ENCODE data around the gene MRPL48.
A peak's percentile ranks its signal among the peaks of the same experiment; 100 is the strongest.

The MRPL48 gene

GRCh38 chr11:73866095-73866579 is 78.5 kb downstream of the MRPL48 start:
- H3K4me3 ChIP-seq (ENCODE audit: low read depth, low read length), result no peak overlapping the region
- in situ Hi-C loops (cut with HindIII; ENCODE audit: low pct_ligation_motif_present, low sequenced_read_pairs), result no loop called here
- H3K36me3 ChIP-seq (replicated peaks), result no peaks in the 10 kb centered on the region
- no peak for TF ChIP-seq CTCF (IDR thresholded peaks at IDR 0.05; ENCODE audit: low read depth, low read length, missing control alignments)
- DNase-seq, result no peak
- H3K27me3 ChIP-seq (replicated peaks), result no peaks in the 10 kb centered on the region
- H3K27ac ChIP-seq, result no peak overlapping the region

- H3K27ac ChIP-seq, result peak overlapping the region; percentile 41
- H3K4me3 ChIP-seq (ENCODE audit: low read depth, low read length), result no peak overlapping the region
- H3K27me3 ChIP-seq (replicated peaks), result no peaks in the 10 kb centered on the region
- in situ Hi-C loops (cut with HindIII; ENCODE audit: low pct_ligation_motif_present, low sequenced_read_pairs), result no loop called here
- DNase-seq, result peak; percentile 79
- no peak for TF ChIP-seq CTCF (IDR thresholded peaks at IDR 0.05; ENCODE audit: low read depth, low read length, missing control alignments)
- peaks cover 1% of the 10 kb centered on the region for H3K36me3 ChIP-seq (replicated peaks)
Observed at GRCh38 chr11:73866586-73866996, 78.9 kb downstream of the MRPL48 start.

- Histone ChIP-seq H3K4me3 (ENCODE audit: low read depth, low read length) (no peak overlapping the region), H3K27ac (no peak overlapping the region), H3K27me3 (replicated peaks) (no peaks in the 10 kb centered on the region), H3K36me3 (replicated peaks) (peaks cover 15% of the 10 kb centered on the region)
- no peak for DNase-seq
- TF ChIP-seq CTCF (IDR thresholded peaks at IDR 0.05; ENCODE audit: low read depth, low read length, missing control alignments), result no peak
- in situ Hi-C loops (cut with HindIII; ENCODE audit: low pct_ligation_motif_present, low sequenced_read_pairs), result no loop called here
Observed at GRCh38 chr11:73869332-73869949, 81.8 kb downstream of the MRPL48 start.

- no peak for DNase-seq
Observed at GRCh38 chr11:73870261-73870660, 82.6 kb downstream of the MRPL48 start.

GRCh38 chr11:73872749-73873357 is 85.2 kb downstream of the MRPL48 start:
- no peak overlapping the region for H3K4me3 ChIP-seq (ENCODE audit: low read depth, low read length)
- H3K27me3 ChIP-seq (replicated peaks), result no peaks in the 10 kb centered on the region
- H3K36me3 ChIP-seq (replicated peaks), result peaks cover 15% of the 10 kb centered on the region
- DNase-seq, result no peak
- in situ Hi-C loops (cut with HindIII; ENCODE audit: low pct_ligation_motif_present, low sequenced_read_pairs), result no loop called here
- H3K27ac ChIP-seq, result no peak overlapping the region
- no peak for TF ChIP-seq CTCF (IDR thresholded peaks at IDR 0.05; ENCODE audit: low read depth, low read length, missing control alignments)

More at GRCh38 chr11:73870261-73870660, 82.6 kb downstream of the MRPL48 start:
- no peak for TF ChIP-seq CTCF (IDR thresholded peaks at IDR 0.05; ENCODE audit: low read depth, low read length, missing control alignments)
- no peak overlapping the region for H3K27ac ChIP-seq
- in situ Hi-C loops (cut with HindIII; ENCODE audit: low pct_ligation_motif_present, low sequenced_read_pairs), result no loop called here
- no peaks in the 10 kb centered on the region for H3K27me3 ChIP-seq (replicated peaks)
- no peak overlapping the region for H3K4me3 ChIP-seq (ENCODE audit: low read depth, low read length)
- H3K36me3 ChIP-seq (replicated peaks), result peaks cover 15% of the 10 kb centered on the region

Measured in brain microvascular endothelial cell (primary cell).